GM23338 (cell line): ENCODE results near the gene MIER1. TPM values are rescaled to one million over a fixed set of nuclear protein-coding genes. Genes with fewer than 3 reads are reported as not detected.

Source experiments
- ATAC-seq: fragments of 200-7000 bp; cut with Tn5 transposase; 3 replicates; pipeline ENCODE4 v1.9.1; 2020
- DNase-seq: peaks from one replicate; pipeline ENCODE4 v3.0.0-alpha.2; 2015; ENCODE audit warnings: low spot score
- H2AFZ ChIP-seq: fragments of 200-600 bp; sonication (generic); 2 replicates; pipeline ENCODE4 v1.8.0; 2016; ENCODE audit warnings: antibody characterized with exemption, mild to moderate bottlenecking, moderate library complexity
- H3F3A ChIP-seq: fragments of 200-600 bp; sonication (generic); replicated peaks from 2 replicates; pipeline ENCODE4 v1.8.0; 2017; ENCODE audit warnings: antibody characterized with exemption, mixed run types, low read depth
- H3K27ac ChIP-seq: fragments of 200-600 bp; sonication (generic); 2 replicates; pipeline ENCODE4 v1.6.1; 2016; ENCODE audit warnings: low read depth
- H3K27me3 ChIP-seq: fragments of 200-600 bp; sonication (generic); 2 replicates; pipeline ENCODE4 v1.8.0; 2016; ENCODE audit warnings: mild to moderate bottlenecking, mixed run types, moderate library complexity; ENCODE audit not compliant: insufficient read depth
- H3K36me3 ChIP-seq: fragments of 200-600 bp; sonication (generic); 2 replicates; pipeline ENCODE4 v1.8.0; 2016; ENCODE audit warnings: mild to moderate bottlenecking; ENCODE audit not compliant: insufficient read depth
- H3K4me1 ChIP-seq: fragments of 200-600 bp; sonication (generic); 2 replicates; pipeline ENCODE4 v1.8.0; 2016; ENCODE audit warnings: mild to moderate bottlenecking, moderate library complexity; ENCODE audit not compliant: insufficient read depth
- H3K4me2 ChIP-seq: fragments of 200-600 bp; sonication (generic); 2 replicates; pipeline ENCODE4 v1.7.1; 2017; ENCODE audit warnings: mixed run types
- H3K4me3 ChIP-seq: fragments of 200-600 bp; sonication (generic); 2 replicates; pipeline ENCODE4 v1.6.1; 2016; ENCODE audit warnings: mixed run types
- H3K79me2 ChIP-seq: fragments of 200-600 bp; sonication (generic); replicated peaks from 2 replicates; pipeline ENCODE4 v1.8.0; 2017; ENCODE audit warnings: mild to moderate bottlenecking; ENCODE audit not compliant: insufficient read depth
- H3K9me2 ChIP-seq: fragments of 200-600 bp; sonication (generic); 2 replicates; pipeline ENCODE4 v1.8.0; 2017; ENCODE audit not compliant: insufficient read depth
- H4K20me1 ChIP-seq: fragments of 200-600 bp; sonication (generic); replicated peaks from 2 replicates; pipeline ENCODE4 v1.8.0; 2017; ENCODE audit warnings: mild to moderate bottlenecking; ENCODE audit not compliant: insufficient read depth
- H3K27ac Mint-ChIP-seq: 2 replicates; pipeline ENCODE4 v1.8.0; 2020; ENCODE audit warnings: inconsistent platforms, mild to moderate bottlenecking, moderate library complexity, mixed read lengths
- H3K27me3 Mint-ChIP-seq: 3 replicates; pipeline ENCODE4 v1.8.0; 2022; ENCODE audit warnings: low read depth, mild to moderate bottlenecking, moderate library complexity, mixed read lengths, inconsistent platforms; ENCODE audit not compliant: insufficient read depth, poor library complexity
- H3K36me3 Mint-ChIP-seq: 3 replicates; pipeline ENCODE4 v1.8.0; 2021; ENCODE audit warnings: low read depth, mild to moderate bottlenecking, inconsistent platforms, moderate library complexity, mixed read lengths
- H3K4me1 Mint-ChIP-seq: 3 replicates; pipeline ENCODE4 v1.8.0; 2020; ENCODE audit warnings: mild to moderate bottlenecking, inconsistent platforms, mixed read lengths
- H3K4me3 Mint-ChIP-seq: 3 replicates; pipeline ENCODE4 v1.8.0; 2021; ENCODE audit warnings: moderate library complexity, mild to moderate bottlenecking, inconsistent platforms, mixed read lengths
- H3K9me3 Mint-ChIP-seq: 3 replicates; pipeline ENCODE4 v1.8.0; 2020; ENCODE audit warnings: moderate library complexity, mild to moderate bottlenecking, inconsistent platforms, mixed read lengths
- CREB1 ChIP-seq: fragments of 250-450 bp; sonication (Bioruptor Pico); IDR thresholded peaks from 2 replicates; pipeline ENCODE4 v1.5.0; 2020; ENCODE audit warnings: low read depth, mild to moderate bottlenecking, moderate library complexity
- CTCF ChIP-seq, 2 experiments: fragments of 200-600 bp in 1 of 2; sonication (generic) in 1 of 2; conservative IDR thresholded peaks; 2 replicates each; pipeline versions ENCODE4 v1.5.1 to v1.6.1; 2016 to 2017; ENCODE audit warnings: antibody characterized with exemption in 2 of 2, low read depth in 2 of 2, mild to moderate bottlenecking in 2 of 2, moderate library complexity in 1 of 2
- EZH2phosphoT487 ChIP-seq: fragments of 200-600 bp; sonication (generic); IDR thresholded peaks from one replicate; pipeline ENCODE4 v1.8.1; 2018; ENCODE audit warnings: antibody characterized with exemption; ENCODE audit not compliant: unreplicated experiment
- NANOG ChIP-seq: IDR thresholded peaks from 2 replicates; pipeline ENCODE4 v1.6.1; 2016; ENCODE audit warnings: antibody characterized with exemption, borderline replicate concordance
- STAT1 ChIP-seq: IDR thresholded peaks from one replicate; pipeline ENCODE4 v1.6.1; 2016; ENCODE audit warnings: antibody characterized with exemption; ENCODE audit not compliant: unreplicated experiment
- ZNF114 ChIP-seq: fragments of 250-450 bp; sonication (Bioruptor Pico); IDR thresholded peaks from 2 replicates; pipeline ENCODE4 v1.5.0; 2020; ENCODE audit warnings: mild to moderate bottlenecking, moderate library complexity
- ZNF331 ChIP-seq: fragments of 250-450 bp; sonication (Bioruptor Pico); IDR thresholded peaks from 2 replicates; pipeline ENCODE4 v1.5.0; 2020; ENCODE audit warnings: low read depth, mild to moderate bottlenecking, moderate library complexity
- polyA plus RNA-seq: library from polyadenylated mRNA; unstranded; fragments of >200 nt; fragmentation: Nextera tagmentation; extraction: Ambion mirVana; gene quantifications from 2 replicates; pipeline ENCODE4 v1.2.1, GENCODE V29; 2016
- total RNA-seq: library from RNA; depleted of rRNA; stranded (reverse); fragments of >200 nt; shearing (Covaris generic); gene quantifications from 2 replicates; pipeline ENCODE4 v1.2.3, GENCODE V29; 2014
- TF ChIP-seq, protein P1 (sequence below): IDR thresholded peaks from one replicate; pipeline ENCODE4 v1.6.1; 2018; ENCODE audit warnings: antibody characterized with exemption; ENCODE audit not compliant: unreplicated experiment
- TF ChIP-seq, protein P2 (sequence below): fragments of 250-450 bp; sonication (Bioruptor Pico); IDR thresholded peaks from 2 replicates; pipeline ENCODE4 v1.5.0; 2020; ENCODE audit warnings: mild to moderate bottlenecking, moderate library complexity

Gene MIER1
- total and polyA plus RNA-seq, 2 experiments from 2014 or later: 38.2 to 72.8 TPM

DNA sequence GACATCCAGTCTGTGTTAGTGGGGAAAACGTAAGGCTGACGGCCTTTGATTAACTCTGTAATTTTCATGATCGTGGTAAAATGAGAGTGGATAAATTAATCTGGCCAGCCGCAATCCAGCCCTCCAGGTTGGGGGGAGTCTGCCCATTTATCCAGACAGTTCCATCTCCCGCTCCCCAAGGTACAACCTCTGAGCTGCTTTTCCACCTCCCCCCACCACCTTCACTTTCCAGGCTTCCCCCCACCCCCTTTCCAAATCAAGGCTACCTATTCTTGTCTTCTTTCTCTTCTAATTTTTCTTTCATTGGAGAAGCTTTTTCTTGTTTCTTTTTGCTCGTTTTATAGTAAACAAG is 6.0 kb downstream of the MIER1 start:
- no peaks in the 10 kb centered on the region for H4K20me1 ChIP-seq
- H3F3A ChIP-seq: peaks cover 2% of the 10 kb centered on the region; the same call in 1 of the 2 replicates
- peak overlapping the region; percentile 92 for H3K27ac ChIP-seq
- H3K4me1 ChIP-seq: peaks cover 40% of the 10 kb centered on the region
- Mint-ChIP-seq H3K4me3 (peak overlapping the region; percentile 78), H3K27ac (peak overlapping the region; percentile 58), H3K9me3 (no peaks in the 10 kb centered on the region), H3K36me3 (no peaks in the 10 kb centered on the region; the same call in 2 of the 3 replicates), H3K4me1 (peaks cover 39% of the 10 kb centered on the region), H3K27me3 (no peaks in the 10 kb centered on the region)
- peaks cover 77% of the 10 kb centered on the region for H3K79me2 ChIP-seq
- TF ChIP-seq, protein P1, sequence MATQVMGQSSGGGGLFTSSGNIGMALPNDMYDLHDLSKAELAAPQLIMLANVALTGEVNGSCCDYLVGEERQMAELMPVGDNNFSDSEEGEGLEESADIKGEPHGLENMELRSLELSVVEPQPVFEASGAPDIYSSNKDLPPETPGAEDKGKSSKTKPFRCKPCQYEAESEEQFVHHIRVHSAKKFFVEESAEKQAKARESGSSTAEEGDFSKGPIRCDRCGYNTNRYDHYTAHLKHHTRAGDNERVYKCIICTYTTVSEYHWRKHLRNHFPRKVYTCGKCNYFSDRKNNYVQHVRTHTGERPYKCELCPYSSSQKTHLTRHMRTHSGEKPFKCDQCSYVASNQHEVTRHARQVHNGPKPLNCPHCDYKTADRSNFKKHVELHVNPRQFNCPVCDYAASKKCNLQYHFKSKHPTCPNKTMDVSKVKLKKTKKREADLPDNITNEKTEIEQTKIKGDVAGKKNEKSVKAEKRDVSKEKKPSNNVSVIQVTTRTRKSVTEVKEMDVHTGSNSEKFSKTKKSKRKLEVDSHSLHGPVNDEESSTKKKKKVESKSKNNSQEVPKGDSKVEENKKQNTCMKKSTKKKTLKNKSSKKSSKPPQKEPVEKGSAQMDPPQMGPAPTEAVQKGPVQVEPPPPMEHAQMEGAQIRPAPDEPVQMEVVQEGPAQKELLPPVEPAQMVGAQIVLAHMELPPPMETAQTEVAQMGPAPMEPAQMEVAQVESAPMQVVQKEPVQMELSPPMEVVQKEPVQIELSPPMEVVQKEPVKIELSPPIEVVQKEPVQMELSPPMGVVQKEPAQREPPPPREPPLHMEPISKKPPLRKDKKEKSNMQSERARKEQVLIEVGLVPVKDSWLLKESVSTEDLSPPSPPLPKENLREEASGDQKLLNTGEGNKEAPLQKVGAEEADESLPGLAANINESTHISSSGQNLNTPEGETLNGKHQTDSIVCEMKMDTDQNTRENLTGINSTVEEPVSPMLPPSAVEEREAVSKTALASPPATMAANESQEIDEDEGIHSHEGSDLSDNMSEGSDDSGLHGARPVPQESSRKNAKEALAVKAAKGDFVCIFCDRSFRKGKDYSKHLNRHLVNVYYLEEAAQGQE: no peak
- TF ChIP-seq NANOG (no peak), EZH2phosphoT487 (no peak), CTCF (conservative IDR thresholded peaks at IDR 0.05; ENCODE audit: low read depth in 2 of 2) (no peak), ZNF331 (CRISPR knock-in tag) (no peak)
- peak; percentile 6 for ATAC-seq
- H3K4me3 ChIP-seq: peak overlapping the region; percentile 67
- no peaks in the 10 kb centered on the region for H3K27me3 ChIP-seq
- H2AFZ ChIP-seq: 0 out of 2 replicates have a peak overlapping the region, but pooled peaks have one; percentile 2
- H3K4me2 ChIP-seq: peak overlapping the region; percentile 90
- no peaks in the 10 kb centered on the region for H3K36me3 ChIP-seq
- no peaks in the 10 kb centered on the region for H3K9me2 ChIP-seq
- DNase-seq: no peak

GRCh38 chr1:66931590-66931989 is 6.8 kb downstream of the MIER1 start:
- H3K4me3 Mint-ChIP-seq: peak overlapping the region; percentile 78
- H3K4me2 ChIP-seq: peak overlapping the region; percentile 90
- no peak overlapping the region for H2AFZ ChIP-seq
- DNase-seq: no peak
- peak overlapping the region; percentile 58 for H3K27ac Mint-ChIP-seq
- H3K36me3 Mint-ChIP-seq: no peaks in the 10 kb centered on the region
- H3K9me3 Mint-ChIP-seq: no peaks in the 10 kb centered on the region
- no peaks in the 10 kb centered on the region for H3F3A ChIP-seq
- H3K4me1 Mint-ChIP-seq: peaks cover 34% of the 10 kb centered on the region
- H3K36me3 ChIP-seq: no peaks in the 10 kb centered on the region
- H3K9me2 ChIP-seq: no peaks in the 10 kb centered on the region
- peak overlapping the region; percentile 67 for H3K4me3 ChIP-seq
- peaks cover 34% of the 10 kb centered on the region for H3K4me1 ChIP-seq
- H3K27me3 ChIP-seq: no peaks in the 10 kb centered on the region
- peaks cover 80% of the 10 kb centered on the region for H3K79me2 ChIP-seq
- H3K27ac ChIP-seq: peak overlapping the region; percentile 92; the same call in 1 of the 2 replicates
- no peak for ATAC-seq
- H3K27me3 Mint-ChIP-seq: no peaks in the 10 kb centered on the region
- no peaks in the 10 kb centered on the region for H4K20me1 ChIP-seq
- no peak for TF ChIP-seq STAT1
- no peak for TF ChIP-seq ZNF114
- TF ChIP-seq, protein P2, sequence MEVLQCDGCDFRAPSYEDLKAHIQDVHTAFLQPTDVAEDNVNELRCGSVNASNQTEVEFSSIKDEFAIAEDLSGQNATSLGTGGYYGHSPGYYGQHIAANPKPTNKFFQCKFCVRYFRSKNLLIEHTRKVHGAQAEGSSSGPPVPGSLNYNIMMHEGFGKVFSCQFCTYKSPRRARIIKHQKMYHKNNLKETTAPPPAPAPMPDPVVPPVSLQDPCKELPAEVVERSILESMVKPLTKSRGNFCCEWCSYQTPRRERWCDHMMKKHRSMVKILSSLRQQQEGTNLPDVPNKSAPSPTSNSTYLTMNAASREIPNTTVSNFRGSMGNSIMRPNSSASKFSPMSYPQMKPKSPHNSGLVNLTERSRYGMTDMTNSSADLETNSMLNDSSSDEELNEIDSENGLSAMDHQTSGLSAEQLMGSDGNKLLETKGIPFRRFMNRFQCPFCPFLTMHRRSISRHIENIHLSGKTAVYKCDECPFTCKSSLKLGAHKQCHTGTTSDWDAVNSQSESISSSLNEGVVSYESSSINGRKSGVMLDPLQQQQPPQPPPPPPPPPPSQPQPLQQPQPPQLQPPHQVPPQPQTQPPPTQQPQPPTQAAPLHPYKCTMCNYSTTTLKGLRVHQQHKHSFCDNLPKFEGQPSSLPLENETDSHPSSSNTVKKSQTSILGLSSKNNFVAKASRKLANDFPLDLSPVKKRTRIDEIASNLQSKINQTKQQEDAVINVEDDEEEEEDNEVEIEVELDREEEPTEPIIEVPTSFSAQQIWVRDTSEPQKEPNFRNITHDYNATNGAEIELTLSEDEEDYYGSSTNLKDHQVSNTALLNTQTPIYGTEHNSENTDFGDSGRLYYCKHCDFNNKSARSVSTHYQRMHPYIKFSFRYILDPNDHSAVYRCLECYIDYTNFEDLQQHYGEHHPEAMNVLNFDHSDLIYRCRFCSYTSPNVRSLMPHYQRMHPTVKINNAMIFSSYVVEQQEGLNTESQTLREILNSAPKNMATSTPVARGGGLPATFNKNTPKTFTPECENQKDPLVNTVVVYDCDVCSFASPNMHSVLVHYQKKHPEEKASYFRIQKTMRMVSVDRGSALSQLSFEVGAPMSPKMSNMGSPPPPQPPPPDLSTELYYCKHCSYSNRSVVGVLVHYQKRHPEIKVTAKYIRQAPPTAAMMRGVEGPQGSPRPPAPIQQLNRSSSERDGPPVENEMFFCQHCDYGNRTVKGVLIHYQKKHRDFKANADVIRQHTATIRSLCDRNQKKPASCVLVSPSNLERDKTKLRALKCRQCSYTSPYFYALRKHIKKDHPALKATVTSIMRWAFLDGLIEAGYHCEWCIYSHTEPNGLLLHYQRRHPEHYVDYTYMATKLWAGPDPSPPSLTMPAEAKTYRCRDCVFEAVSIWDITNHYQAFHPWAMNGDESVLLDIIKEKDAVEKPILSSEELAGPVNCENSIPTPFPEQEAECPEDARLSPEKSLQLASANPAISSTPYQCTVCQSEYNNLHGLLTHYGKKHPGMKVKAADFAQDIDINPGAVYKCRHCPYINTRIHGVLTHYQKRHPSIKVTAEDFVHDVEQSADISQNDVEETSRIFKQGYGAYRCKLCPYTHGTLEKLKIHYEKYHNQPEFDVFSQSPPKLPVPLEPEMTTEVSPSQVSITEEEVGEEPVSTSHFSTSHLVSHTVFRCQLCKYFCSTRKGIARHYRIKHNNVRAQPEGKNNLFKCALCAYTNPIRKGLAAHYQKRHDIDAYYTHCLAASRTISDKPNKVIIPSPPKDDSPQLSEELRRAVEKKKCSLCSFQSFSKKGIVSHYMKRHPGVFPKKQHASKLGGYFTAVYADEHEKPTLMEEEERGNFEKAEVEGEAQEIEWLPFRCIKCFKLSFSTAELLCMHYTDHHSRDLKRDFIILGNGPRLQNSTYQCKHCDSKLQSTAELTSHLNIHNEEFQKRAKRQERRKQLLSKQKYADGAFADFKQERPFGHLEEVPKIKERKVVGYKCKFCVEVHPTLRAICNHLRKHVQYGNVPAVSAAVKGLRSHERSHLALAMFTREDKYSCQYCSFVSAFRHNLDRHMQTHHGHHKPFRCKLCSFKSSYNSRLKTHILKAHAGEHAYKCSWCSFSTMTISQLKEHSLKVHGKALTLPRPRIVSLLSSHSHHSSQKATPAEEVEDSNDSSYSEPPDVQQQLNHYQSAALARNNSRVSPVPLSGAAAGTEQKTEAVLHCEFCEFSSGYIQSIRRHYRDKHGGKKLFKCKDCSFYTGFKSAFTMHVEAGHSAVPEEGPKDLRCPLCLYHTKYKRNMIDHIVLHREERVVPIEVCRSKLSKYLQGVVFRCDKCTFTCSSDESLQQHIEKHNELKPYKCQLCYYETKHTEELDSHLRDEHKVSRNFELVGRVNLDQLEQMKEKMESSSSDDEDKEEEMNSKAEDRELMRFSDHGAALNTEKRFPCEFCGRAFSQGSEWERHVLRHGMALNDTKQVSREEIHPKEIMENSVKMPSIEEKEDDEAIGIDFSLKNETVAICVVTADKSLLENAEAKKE (CRISPR knock-in tag): no peak
- no peak for TF ChIP-seq EZH2phosphoT487
- TF ChIP-seq CREB1 (CRISPR knock-in tag): no peak
